Ishikawa (cell line): ENCODE results near the gene DPP4.

ENCODE experiments used
- CEBPB ChIP-seq: IDR thresholded peaks from 2 replicates; pipeline ENCODE4 v1.6.1; 2012
- CREB1 ChIP-seq: IDR thresholded peaks from 2 replicates; pipeline ENCODE4 v1.6.1; 2012; ENCODE audit warnings: low read depth
- EGR1 ChIP-seq: IDR thresholded peaks from 2 replicates; pipeline ENCODE4 v1.6.1; 2012
- EP300 ChIP-seq: IDR thresholded peaks from 2 replicates; pipeline ENCODE4 v1.6.1; 2012; ENCODE audit warnings: borderline replicate concordance
- FOXM1 ChIP-seq: IDR thresholded peaks from 2 replicates; pipeline ENCODE4 v1.6.1; 2012; ENCODE audit warnings: low read depth, borderline replicate concordance
- NFIC ChIP-seq: IDR thresholded peaks from 2 replicates; pipeline ENCODE4 v1.6.1; 2012
- RAD21 ChIP-seq: IDR thresholded peaks from 2 replicates; pipeline ENCODE4 v1.6.1; 2012; ENCODE audit warnings: low read depth
- TAF1 ChIP-seq: IDR thresholded peaks from 2 replicates; pipeline ENCODE4 v1.6.1; 2012; ENCODE audit warnings: low read depth, mild to moderate bottlenecking
- TCF12 ChIP-seq: IDR thresholded peaks from 2 replicates; pipeline ENCODE4 v1.6.1; 2012; ENCODE audit warnings: low read depth
- TEAD4 ChIP-seq: IDR thresholded peaks from 2 replicates; pipeline ENCODE4 v1.6.1; 2012
- YY1 ChIP-seq: IDR thresholded peaks from 2 replicates; pipeline ENCODE4 v1.6.1; 2012; ENCODE audit warnings: low read depth
- ZBTB7A ChIP-seq: IDR thresholded peaks from 2 replicates; pipeline ENCODE4 v1.6.1; 2012; ENCODE audit warnings: low read depth
- TF ChIP-seq, protein P1 (sequence below): IDR thresholded peaks from 2 replicates; pipeline ENCODE4 v1.6.1; 2012
- TF ChIP-seq, protein P2 (sequence below): IDR thresholded peaks from 2 replicates; pipeline ENCODE4 v1.6.1; 2012; ENCODE audit warnings: low read depth, mild to moderate bottlenecking
- TF ChIP-seq, protein P3 (sequence below): IDR thresholded peaks from 2 replicates; pipeline ENCODE4 v1.6.1; 2012

DPP4 gene

DNA sequence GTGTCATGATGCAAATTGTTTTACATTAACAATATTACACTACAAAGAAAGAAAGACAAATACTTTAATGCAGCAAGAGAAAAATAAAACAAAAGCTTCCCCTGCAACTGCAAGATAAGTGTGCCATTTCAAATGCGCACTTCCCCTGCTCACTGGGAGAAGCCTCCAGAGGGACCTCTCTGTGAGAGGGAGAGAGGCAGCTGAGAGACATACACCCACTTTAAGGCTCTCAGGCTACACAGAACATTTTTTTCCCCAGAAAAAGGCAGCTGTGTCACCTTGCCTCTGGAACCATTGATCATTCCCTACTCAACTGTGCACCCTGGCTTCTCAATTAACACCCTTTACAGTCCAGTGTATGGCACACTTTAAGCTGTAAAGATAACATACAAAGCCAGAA lies 75.2 kb downstream of the DPP4 start:
- TF ChIP-seq, protein P1, sequence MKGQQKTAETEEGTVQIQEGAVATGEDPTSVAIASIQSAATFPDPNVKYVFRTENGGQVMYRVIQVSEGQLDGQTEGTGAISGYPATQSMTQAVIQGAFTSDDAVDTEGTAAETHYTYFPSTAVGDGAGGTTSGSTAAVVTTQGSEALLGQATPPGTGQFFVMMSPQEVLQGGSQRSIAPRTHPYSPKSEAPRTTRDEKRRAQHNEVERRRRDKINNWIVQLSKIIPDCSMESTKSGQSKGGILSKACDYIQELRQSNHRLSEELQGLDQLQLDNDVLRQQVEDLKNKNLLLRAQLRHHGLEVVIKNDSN: no peak
- TF ChIP-seq TAF1: no peak
- no peak for TF ChIP-seq CEBPB
- TF ChIP-seq EGR1: no peak
- TF ChIP-seq, protein P2, sequence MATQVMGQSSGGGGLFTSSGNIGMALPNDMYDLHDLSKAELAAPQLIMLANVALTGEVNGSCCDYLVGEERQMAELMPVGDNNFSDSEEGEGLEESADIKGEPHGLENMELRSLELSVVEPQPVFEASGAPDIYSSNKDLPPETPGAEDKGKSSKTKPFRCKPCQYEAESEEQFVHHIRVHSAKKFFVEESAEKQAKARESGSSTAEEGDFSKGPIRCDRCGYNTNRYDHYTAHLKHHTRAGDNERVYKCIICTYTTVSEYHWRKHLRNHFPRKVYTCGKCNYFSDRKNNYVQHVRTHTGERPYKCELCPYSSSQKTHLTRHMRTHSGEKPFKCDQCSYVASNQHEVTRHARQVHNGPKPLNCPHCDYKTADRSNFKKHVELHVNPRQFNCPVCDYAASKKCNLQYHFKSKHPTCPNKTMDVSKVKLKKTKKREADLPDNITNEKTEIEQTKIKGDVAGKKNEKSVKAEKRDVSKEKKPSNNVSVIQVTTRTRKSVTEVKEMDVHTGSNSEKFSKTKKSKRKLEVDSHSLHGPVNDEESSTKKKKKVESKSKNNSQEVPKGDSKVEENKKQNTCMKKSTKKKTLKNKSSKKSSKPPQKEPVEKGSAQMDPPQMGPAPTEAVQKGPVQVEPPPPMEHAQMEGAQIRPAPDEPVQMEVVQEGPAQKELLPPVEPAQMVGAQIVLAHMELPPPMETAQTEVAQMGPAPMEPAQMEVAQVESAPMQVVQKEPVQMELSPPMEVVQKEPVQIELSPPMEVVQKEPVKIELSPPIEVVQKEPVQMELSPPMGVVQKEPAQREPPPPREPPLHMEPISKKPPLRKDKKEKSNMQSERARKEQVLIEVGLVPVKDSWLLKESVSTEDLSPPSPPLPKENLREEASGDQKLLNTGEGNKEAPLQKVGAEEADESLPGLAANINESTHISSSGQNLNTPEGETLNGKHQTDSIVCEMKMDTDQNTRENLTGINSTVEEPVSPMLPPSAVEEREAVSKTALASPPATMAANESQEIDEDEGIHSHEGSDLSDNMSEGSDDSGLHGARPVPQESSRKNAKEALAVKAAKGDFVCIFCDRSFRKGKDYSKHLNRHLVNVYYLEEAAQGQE: no peak
- no peak for TF ChIP-seq TCF12
- TF ChIP-seq TEAD4: no peak
- no peak for TF ChIP-seq CREB1
- no peak for TF ChIP-seq EP300
- TF ChIP-seq ZBTB7A: no peak
- no peak for TF ChIP-seq FOXM1
- TF ChIP-seq RAD21: no peak
- TF ChIP-seq, protein P3, sequence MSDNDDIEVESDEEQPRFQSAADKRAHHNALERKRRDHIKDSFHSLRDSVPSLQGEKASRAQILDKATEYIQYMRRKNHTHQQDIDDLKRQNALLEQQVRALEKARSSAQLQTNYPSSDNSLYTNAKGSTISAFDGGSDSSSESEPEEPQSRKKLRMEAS: no peak
- no peak for TF ChIP-seq NFIC
- TF ChIP-seq YY1: no peak

DNA sequence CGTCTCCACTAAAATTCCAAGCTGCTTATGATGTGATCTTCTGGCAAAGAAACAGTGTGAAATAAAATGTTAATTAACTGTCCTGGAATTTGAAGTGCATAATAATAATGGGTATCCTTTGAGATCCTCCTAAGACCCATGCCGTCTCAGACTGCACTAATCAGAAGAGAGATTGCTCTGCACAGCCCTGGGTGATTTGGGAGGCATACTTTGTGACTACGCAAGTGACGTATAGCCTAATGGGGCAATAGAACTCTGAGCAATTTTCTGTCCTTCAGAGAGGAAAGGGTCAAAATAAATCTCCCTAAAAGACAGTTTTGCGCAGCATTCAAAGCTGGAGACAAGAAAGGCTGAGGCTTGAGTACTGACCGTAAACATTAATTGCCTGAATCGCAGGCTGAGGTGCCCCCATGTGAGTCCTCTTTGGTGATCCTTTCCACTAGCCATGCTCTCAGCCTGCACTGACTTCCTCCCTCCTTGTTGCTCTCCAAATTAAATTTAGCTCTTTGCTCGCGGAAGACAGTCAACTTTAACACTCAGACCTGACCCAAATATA lies 76.0 kb downstream of the DPP4 start:
- TF ChIP-seq YY1: no peak
- TF ChIP-seq RAD21: no peak
- TF ChIP-seq CREB1: no peak
- TF ChIP-seq, protein P3: no peak
- no peak for TF ChIP-seq TAF1
- TF ChIP-seq TCF12: no peak
- TF ChIP-seq, protein P2: no peak
- TF ChIP-seq CEBPB: no peak
- no peak for TF ChIP-seq ZBTB7A
- no peak for TF ChIP-seq EGR1
- no peak for TF ChIP-seq FOXM1
- TF ChIP-seq EP300: no peak
- TF ChIP-seq, protein P1: no peak
- TF ChIP-seq TEAD4: no peak
- no peak for TF ChIP-seq NFIC

DNA sequence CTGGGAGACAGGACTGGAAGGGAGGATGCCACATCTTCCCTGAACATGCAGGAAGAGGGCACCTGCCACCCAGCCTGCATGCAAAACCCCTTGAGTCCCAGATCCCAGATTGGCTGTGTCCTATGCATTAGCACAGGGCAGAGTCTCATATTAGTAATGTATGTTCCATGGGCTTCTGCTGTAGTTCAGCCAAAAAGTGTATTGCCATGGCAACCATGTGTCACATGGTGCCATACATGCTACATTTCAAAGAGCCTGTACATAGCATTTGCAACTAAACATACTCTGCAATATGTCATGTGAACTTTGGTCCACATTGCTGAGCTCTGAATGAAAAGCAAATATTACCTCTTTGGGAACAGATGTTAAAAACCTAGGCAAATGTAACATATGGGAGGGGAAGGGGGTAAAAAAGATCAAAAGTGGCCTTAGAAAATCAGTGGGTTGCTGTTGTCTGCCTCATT lies 78.4 kb downstream of the DPP4 start:
- TF ChIP-seq EGR1 (no peak), EP300 (no peak), YY1 (no peak), CEBPB (no peak), CREB1 (no peak), TCF12 (no peak), RAD21 (no peak), TAF1 (no peak), ZBTB7A (no peak), NFIC (no peak), FOXM1 (no peak), TEAD4 (no peak)
- TF ChIP-seq, protein P1: no peak
- TF ChIP-seq, protein P2: no peak
- TF ChIP-seq, protein P3: no peak
